HG03039 (cell line): ENCODE measurements around the gene SLC8A1.
A peak's percentile ranks its signal among the peaks of the same experiment; 100 is the strongest.

Experiments
- ATAC-seq: cut with Tn5 transposase; IDR thresholded peaks from one replicate; pipeline ENCODE4 v1.9.1; 2021; ENCODE audit warnings: mild to moderate bottlenecking, moderate library complexity; ENCODE audit not compliant: unreplicated experiment

The SLC8A1 gene

DNA sequence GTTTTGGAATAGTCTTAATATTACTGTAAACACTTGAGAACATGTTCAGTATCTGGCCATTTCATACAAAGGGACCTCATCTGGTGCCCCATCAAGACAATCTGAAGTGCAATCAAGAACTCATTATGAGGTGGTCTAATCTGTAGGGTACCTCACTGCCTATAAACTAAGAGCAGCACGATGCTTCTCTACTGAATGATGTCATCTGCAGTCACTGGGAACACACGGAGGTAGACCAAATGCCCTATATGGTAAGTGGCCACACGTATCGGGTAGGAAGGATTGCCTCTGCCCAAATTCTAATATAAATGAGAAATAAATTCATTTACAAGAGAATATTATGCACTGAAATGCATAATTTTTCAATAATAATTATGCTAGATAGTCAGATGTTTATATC lies 90.4 kb downstream of the SLC8A1 start:
- no peak for ATAC-seq

DNA sequence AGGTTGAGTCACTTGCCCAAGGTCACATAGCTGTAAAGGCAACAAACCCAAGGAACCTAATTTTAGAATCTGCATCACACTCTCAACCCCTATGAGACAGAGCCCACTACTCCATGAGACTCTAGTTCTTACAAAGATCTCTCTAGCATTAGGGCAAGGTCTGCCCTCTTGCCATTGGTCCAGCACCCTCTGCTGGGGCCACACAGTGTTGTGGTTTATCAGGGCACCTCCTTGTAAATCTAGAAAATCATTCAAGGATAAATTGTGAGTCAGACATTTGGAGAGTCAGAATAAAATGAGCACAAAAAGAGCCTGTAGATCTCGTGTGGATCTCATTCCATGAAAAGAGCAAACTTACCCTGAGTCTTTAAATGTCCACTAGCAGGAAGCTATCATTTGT lies 91.2 kb downstream of the SLC8A1 start:
- ATAC-seq = no peak

DNA sequence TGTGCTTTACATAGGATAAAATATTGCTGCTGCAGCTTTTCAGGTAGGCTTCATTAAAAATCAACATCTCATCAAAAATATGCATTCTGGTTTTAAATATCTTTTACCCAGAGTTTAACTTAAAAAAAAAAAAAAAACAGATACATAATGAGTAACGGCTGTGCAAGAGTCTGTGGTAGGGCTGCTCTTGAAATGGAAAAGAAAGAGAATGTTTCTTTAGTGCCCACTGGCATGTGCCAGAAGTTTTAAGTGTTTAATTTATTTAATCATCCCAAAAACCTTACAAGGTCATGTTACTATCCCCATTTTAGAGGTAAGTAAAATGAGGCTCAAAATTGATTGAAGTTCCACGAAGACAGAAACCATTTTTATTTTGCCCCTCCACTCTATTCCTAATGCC lies 92.1 kb downstream of the SLC8A1 start:
- no peak for ATAC-seq

DNA sequence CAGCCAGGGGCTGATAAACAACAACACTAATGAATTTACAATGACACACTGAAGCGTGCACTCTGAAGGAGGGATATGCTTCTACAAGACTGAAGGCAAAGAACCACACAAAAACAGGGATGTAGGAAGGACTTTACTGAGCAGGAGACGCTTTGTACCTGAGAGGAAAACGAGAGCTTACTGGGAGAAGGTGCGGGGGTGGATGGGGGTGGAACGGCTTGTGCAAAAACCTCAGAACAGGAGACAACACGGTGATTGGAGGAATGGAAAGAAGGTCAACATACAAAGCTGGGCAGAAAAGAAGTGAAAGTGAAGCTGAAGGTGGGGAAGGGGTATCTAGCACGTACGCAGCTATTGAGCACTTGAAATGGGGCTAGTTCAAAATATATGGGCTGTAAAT lies 93.1 kb downstream of the SLC8A1 start:
- no peak for ATAC-seq

DNA sequence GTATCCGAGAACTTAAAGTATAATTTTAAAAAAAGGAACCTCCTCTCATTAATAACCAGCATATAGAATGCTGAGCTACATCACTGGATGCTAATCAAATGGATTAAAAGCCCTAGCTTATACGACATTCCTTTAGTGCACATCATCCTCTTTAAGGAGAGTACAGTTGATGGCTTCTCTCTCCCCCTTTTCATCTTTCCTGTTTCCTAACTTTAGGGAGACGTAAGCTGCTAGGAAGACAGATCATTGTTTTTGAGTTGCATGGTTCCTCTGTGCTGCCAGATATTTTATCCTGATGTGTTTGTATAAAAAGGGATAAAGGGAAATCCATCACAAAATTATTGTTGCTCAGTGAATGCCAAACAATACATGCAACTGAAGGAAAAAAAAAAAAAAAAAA lies 94.2 kb downstream of the SLC8A1 start:
- no peak for ATAC-seq

DNA sequence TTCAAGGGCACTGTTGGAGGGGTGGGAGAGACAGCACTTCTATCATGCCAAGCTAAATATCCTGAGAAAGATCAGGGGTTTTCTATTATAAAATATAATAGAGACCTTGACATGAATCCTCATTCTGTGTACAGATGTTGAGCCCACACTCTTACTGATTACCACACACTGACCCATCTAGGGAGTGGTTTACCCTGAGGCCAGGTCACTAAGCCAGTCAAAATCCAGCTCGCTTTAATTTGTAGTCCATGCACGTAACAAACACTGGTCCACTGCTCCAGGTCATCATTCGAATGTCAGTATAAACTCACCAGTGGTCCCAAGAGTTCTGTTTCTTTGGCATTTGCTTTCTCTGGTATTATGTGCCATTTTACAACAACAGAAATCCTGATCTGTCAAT lies 96.4 kb downstream of the SLC8A1 start:
- ATAC-seq = no peak

DNA sequence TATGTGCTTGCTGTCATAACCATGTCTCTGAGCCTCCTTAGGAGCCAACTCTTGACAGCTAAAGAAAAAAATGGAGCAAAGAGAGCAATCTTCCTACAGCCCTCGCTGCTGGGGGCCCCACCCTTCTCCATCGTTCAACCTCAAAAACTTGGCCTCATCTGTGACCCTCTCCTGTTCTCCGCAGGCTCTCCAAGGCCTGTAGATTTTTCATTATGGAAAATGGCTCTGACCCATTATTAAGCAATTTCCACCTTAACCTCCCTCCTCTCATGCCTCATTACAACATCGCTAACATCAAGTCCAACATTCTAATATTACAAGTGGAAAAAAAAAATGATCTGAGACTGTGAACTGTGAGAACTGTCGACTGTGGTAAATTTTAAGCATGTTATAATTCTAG lies 98.7 kb downstream of the SLC8A1 start:
- ATAC-seq = no peak

DNA sequence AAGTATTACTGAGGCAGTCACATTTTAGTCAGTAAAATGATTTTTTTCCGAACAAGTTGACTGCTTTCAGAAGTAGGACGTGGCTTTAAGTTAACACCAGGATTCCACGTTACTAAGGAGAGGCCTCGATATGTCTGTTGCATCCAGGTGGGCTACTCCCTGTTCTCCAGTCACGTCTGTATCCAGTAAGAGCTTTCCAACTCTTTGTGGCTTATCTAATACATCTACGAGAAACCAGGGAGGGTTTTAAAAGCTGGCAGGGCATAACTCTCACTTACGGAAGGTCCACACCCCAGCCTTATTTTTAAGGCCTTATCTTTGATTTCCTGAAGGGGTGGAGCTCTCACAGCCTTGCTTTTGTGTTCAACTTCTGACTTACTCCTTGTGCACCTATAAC lies 99.2 kb downstream of the SLC8A1 start:
- no peak for ATAC-seq

DNA sequence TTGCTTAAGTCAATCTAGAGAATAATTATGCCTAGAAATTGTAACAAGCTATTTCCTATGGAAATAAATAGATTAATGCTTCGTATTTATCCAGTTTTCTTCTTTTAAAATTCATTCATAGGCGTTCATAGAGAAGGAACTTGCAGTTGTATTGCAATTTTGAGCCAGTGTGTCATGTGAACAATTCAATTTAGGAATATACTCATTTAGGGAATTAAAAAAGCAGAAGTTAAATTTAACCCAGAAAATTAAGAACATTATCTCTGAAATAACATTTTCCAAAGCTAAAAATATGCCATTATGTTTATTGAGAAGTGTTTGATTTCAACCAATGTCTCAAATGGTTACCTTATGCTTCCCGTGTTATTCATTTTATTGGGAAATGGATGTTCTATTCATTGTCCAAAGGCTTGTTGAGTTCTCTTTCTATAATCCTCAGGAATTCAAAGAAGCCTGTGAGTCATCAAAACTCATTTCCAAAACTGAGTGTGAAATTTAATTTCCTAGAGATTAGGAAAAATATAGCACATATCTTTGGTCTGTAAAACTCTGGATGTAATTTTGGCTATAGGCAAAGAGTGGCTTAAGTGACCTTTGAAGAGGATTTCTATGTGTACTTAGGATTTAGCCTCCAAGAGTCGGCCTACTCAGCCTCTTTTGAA lies 99.7 kb downstream of the SLC8A1 start:
- no peak for ATAC-seq

DNA sequence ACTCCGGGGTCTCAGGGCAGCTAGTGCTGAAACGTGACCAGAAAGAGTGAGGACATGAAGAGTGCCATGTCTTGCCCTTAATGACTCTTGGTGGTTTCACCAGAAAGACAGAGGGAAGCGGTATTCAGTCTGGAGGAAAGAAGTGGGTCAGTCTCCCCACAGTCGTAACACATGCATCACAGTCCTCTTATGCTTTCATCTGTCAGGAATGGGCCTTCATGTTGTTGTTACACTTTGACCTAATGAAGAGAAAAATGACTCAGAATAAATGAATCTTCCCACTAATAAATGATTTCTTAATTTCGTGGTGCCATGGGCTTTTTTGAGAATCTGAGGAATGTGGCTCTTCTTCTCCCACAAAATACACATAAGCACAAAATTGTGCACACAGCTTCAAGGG lies 103.2 kb downstream of the SLC8A1 start:
- no peak for ATAC-seq

DNA sequence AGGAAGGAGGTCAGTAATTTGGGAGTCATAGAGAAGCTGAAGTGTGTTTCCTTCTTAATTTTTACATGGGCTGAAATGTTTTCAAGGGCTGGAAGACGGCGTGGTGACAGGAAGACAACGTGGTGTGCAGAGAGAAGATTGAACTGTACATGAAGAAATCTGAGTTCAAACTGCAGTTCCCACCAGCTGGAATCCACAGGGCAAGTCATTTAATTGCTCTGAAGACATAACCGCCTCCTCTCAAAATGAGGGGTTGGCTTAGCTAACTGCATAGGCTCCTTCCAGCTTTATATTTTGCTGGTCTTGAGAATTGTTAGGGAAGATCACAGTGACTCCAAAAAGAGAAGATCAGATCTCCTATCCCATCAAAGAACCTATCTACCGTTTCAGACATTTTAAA lies 103.9 kb downstream of the SLC8A1 start:
- no peak for ATAC-seq

DNA sequence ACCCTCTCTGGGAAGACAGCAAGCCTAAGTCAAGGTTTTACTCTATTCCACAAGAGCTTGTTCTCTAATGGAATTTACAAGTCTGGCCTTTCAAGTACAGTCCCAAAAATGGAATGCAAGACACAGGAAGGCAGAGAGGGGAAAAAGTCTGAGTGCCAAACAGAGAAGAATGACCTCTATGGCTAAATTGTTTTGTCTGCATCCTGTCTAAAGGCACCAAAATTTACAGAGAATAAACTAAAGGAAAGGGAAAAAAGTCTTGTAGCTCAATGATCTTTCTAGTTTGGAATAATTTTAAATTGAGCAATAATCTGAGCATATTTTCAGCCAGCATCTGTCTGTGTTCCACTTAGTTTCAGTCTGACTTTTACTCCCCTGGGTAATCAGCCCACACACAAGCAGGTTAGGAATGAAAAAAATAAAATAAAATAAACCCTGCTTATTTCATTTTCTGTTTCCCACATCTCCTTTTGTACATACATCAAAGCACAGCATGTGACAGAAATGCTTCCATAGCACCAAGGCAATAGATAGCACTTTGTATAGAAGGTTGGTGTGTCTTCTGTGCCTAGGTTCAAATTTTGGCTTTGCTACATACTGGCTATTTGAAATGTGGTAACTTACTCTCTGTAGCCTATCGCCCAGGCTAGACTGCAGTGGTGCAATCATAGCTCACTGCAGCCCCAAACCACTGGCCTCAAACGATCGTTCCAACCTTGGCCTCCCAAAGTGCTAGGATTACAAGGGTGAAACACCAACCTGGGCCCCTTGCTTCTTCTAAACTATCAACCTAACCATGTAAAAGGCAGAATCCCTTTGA lies 105.1 kb downstream of the SLC8A1 start:
- peak; percentile 62 for ATAC-seq

DNA sequence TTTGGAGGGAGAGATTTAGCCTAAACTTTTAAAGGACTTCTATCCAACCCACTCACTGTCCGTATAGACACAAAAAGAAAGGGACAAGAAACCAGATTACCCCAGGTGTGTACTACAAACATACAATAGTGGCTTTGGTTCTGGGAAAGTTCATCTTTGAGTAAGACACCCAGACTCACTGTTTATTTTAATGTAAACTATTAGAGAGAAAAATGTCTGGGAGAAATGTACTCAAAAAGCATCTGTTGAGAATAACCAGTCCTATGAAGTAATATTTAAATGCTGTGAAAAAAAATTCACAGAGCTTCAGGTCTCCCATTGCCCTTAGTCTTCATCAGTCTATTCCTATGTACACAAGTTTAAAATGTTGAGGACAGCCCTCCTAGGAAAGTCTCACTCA lies 107.5 kb downstream of the SLC8A1 start:
- no peak for ATAC-seq

DNA sequence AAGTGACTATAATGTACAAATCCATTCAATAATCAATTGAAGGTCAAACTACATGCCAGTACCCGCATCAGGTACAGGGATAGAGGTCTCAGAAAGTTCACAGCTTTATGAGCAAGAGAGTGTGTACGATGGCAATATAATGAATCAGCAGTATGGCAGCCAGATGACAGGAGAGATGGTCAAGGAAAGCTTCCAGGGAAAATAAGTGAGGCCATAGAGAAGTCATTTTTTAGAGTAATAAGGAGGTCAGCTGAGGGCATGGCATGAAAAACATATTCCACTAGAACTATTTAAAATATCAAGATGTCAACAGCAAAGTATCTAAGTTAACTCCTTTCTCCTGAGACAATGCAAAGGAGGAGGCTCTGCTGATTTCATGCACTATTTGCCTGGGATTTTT lies 108.0 kb downstream of the SLC8A1 start:
- ATAC-seq = no peak

DNA sequence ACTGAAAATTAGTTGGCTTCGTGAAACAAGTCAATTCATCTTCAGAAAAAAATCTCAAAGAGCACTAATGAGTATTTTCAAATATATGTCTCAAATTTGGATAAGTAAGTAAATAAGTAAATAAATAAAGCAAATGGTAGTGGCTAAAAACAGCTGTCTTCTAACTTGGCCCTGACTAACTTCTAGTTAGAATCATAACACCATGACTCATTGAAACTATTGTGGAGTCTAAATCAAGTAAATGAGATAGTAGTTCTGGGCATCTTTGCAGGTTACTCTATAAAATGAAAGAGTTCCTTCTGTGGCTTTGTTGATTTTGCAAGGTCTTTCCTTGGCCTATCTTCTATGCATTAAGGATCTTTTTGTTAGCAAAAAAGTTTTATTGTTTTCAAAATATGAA lies 110.7 kb downstream of the SLC8A1 start:
- no peak for ATAC-seq

DNA sequence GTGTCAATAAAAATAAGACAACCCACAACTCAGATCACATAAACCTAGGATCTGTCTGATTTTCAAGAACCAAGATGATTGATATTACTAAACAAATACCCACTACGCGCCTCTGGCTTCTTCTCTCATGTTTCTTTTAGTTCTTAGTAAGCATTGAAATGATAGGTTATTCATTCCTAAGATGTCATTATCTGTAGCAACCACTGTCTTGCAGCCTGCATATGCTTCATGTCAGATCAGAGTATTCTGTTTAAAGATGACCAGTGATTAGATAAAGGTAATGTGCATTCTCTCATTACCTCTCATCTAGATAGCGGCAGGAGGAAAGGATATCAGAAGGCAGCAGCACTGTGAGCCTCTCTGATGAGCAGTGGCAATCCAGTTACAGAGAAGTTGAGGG lies 112.9 kb downstream of the SLC8A1 start:
- no peak for ATAC-seq

DNA sequence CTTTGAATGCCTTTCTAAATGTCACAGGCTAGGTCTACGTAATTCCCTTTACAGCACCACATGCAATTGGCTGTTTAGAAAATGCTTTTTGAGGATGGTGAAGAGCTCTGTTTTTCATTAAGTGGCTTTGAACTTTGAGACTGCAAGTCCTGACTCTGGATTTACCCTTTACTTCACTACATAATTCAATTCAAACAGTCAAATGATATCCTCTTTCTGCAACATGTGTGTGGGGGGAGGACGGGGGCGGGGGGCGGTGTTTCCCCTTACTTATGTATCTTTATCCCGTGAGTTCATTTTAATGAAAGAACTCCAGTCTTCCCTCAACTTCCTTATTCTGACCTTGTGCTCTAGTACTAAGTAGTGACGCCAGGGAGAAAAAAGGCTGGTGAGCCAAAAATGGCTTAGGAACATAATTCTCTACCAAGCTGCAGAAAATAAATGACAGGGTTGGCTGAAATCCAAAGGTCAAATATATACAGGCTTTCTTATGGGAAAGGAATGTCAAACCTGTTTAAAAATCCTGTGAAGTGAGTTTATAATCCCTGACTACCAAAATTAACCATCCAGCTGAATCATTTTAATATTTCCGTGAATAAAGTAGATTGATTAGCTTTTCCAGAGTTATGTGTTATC lies 119.6 kb downstream of the SLC8A1 start:
- ATAC-seq = no peak

DNA sequence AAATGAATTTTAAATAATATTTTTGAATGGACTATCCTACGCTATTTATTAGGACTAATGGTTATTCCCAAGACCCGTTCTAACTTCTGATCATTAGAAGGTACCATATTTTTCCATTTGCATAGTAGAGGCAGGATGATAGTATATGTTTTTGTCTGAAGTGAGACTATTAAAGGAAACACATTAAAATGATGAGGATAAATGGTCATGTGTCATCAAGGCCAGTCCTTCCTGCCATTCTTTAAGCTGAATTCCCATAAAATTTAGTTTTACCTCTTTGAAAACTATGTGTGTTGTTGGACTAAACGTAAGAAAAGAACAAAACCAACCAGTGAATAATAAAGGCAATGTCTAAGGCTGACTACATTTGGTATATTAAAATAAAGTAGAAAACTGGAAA lies 121.8 kb downstream of the SLC8A1 start:
- no peak for ATAC-seq

DNA sequence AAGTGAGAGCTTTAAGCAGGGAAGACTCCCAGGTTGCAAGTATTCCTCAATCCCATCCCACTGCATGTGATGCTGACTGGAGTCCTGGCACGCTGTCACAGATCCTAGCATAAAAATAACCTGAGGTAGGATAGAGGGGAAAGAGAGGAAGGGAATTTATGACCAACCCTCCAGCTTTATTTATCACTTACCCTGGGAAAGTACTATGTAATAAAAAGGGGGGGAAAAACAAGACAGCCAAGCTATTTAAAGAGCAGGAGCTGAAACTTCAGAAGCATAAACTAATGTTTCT lies 122.2 kb downstream of the SLC8A1 start:
- no peak for ATAC-seq

DNA sequence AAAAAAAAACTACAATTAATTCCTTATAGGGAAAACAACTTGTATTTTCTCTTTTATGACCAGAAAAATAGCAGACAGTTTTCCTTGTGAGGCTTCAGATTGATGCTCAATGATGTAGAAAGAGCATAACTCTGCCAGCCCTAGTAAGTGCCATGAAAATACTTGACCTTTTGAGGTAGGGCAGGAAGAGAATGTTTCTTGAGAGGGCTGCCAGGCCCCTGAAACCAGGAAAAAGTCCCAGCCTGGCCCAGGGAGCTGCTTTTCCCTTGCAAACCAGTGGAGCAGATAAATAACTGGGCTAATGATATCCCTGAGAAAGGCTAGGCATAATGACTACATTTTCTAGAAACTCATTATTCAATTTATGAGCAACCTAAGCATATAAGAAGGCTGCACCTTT lies 126.8 kb downstream of the SLC8A1 start:
- no peak for ATAC-seq

DNA sequence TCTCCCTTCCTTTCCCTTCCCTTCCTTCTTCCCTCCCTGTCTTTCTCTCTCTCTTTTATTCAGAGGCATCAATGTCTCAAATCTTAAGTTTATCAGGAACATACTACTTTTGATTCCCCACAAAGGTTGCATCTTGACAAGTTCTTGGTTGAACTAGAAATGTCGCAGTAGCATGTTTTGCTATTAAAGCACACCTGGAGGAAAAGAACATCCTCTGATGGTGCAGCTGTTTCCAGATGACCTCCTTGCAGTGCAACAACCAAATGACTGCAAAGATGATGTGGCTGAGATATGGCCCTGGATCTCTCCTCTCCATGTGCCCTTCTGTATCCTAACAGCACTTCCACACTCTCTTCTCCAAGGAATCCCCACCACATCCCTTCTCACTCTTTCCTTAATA lies 127.2 kb downstream of the SLC8A1 start:
- ATAC-seq = no peak

DNA sequence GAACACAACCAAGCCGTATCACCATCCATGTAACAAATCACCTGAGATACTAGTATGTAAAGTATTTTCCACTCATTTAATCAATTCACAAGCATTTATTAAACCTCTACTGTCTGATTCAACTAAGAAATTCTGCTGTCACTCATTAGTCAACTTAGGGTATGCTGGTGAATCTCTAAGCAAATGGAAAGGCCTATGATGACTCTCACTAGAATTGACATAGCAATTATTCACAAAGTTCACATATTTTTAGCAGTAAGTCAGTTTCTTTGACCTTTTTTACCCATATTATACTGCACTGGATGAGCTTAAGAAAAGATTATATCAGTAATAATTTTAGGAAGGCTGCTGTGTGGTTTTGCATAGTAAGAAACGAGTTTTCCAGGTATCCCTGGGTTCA lies 130.1 kb downstream of the SLC8A1 start:
- no peak for ATAC-seq
